SK-N-SH (cell line): Measurements from ENCODE around the gene TRIM22. TPM values are rescaled to one million over a fixed set of nuclear protein-coding genes. Genes with fewer than 3 reads are reported as not detected.

Experiments
- CTCF ChIA-PET: fragments of 300-600, 350-600 bp; formaldehyde crosslinking; extraction: SDS; loops from one replicate; lab custom pipeline; 2021; lab: Yijun Ruan, JAX
- POLR2A ChIA-PET: fragments of 350-600 bp; sonication (Branson Sonifier 250); formaldehyde crosslinking; extraction: SDS; loops from one replicate; lab custom pipeline; 2020; ENCODE audit warnings: antibody characterized with exemption, inconsistent platforms; lab: Yijun Ruan, JAX
- DNase-seq: peaks from one replicate; pipeline ENCODE4 v3.0.0; 2012
- H2AFZ ChIP-seq: fragments of 200-600 bp; sonication (generic); 2 replicates; pipeline ENCODE4 v1.8.1; 2016; ENCODE audit warnings: antibody characterized with exemption, mild to moderate bottlenecking, low read depth
- H3F3A ChIP-seq: fragments of 200-600 bp; sonication (generic); replicated peaks from 2 replicates; pipeline ENCODE3; 2016; ENCODE audit warnings: antibody characterized with exemption, mild to moderate bottlenecking; ENCODE audit not compliant: insufficient read depth
- H3K27ac ChIP-seq, 2 experiments: fragments of 200-500 bp in 1 of 2; fragments of 200-600 bp in 1 of 2; sonication (Bioruptor generic) in 1 of 2; sonication (generic), shearing (Covaris generic) in 1 of 2; 2 replicates each; pipeline versions ENCODE4 v1.5.1 to v1.6.1; 2014 to 2016; ENCODE audit warnings: low read depth in 2 of 2, inconsistent platforms in 1 of 2, low read length in 1 of 2, mild to moderate bottlenecking in 1 of 2, mixed read lengths in 1 of 2
- H3K27me3 ChIP-seq: fragments of 200-600 bp; sonication (generic), shearing (Covaris generic); 2 replicates; pipeline ENCODE4 v1.6.1; 2016; ENCODE audit warnings: mixed run types; ENCODE audit not compliant: insufficient read depth
- H3K36me3 ChIP-seq, 2 experiments: fragments of 200-500 bp in 1 of 2; fragments of 200-600 bp in 1 of 2; sonication (Bioruptor generic) in 1 of 2; sonication (generic) in 1 of 2; replicated peaks in 1 of 2; 2 replicates each; pipeline versions ENCODE3 to v1.5.1; 2014 to 2016; ENCODE audit warnings: low read length in 1 of 2, mild to moderate bottlenecking in 1 of 2; ENCODE audit not compliant: insufficient read depth in 2 of 2, control insufficient read depth in 1 of 2
- H3K4me1 ChIP-seq, 2 experiments: fragments of 200-500 bp in 1 of 2; fragments of 200-600 bp in 1 of 2; sonication (Bioruptor generic) in 1 of 2; sonication (generic), shearing (Covaris generic) in 1 of 2; 2 replicates each; pipeline versions ENCODE4 v1.5.1 to v1.6.1; 2014 to 2016; ENCODE audit warnings: low read depth in 1 of 2, low read length in 1 of 2, mixed run types in 1 of 2; ENCODE audit not compliant: insufficient read depth in 2 of 2, control insufficient read depth in 1 of 2
- H3K4me2 ChIP-seq: fragments of 200-600 bp; sonication (generic), shearing (Covaris generic); 2 replicates; pipeline ENCODE4 v1.6.1; 2017; ENCODE audit warnings: mixed run types
- H3K4me3 ChIP-seq, 2 experiments: fragments of 200-500 bp in 1 of 2; fragments of 200-600 bp in 1 of 2; sonication (Bioruptor generic) in 1 of 2; sonication (generic), shearing (Covaris generic) in 1 of 2; 2 replicates each; pipeline versions ENCODE4 v1.5.1 to v1.8.1; 2014 to 2016; ENCODE audit warnings: low read depth in 2 of 2, inconsistent platforms in 1 of 2, low read length in 1 of 2, mild to moderate bottlenecking in 1 of 2, mixed read lengths in 1 of 2, moderate library complexity in 1 of 2
- H3K79me2 ChIP-seq: fragments of 200-600 bp; sonication (generic); 2 replicates; pipeline ENCODE4 v1.8.1; 2017; ENCODE audit warnings: mild to moderate bottlenecking; ENCODE audit not compliant: insufficient read depth
- H3K9ac ChIP-seq: fragments of 200-600 bp; sonication (generic); 2 replicates; pipeline ENCODE4 v1.6.1; 2017; ENCODE audit warnings: mixed run types
- H3K9me2 ChIP-seq: fragments of 200-600 bp; sonication (generic); 2 replicates; pipeline ENCODE4 v1.6.1; 2017; ENCODE audit warnings: mixed run types
- H3K9me3 ChIP-seq: fragments of 200-600 bp; sonication (generic); 2 replicates; pipeline ENCODE4 v1.6.1; 2017; ENCODE audit warnings: mixed run types, mild to moderate bottlenecking, moderate library complexity
- H4K20me1 ChIP-seq: fragments of 200-600 bp; sonication (generic); 2 replicates; pipeline ENCODE4 v1.6.1; 2017; ENCODE audit warnings: mild to moderate bottlenecking, mixed run types; ENCODE audit not compliant: insufficient read depth
- FOSL2 ChIP-seq: IDR thresholded peaks from 2 replicates; pipeline ENCODE4 v1.4.0; 2012; ENCODE audit warnings: low read depth, mild to moderate bottlenecking, moderate library complexity, borderline replicate concordance
- FOXM1 ChIP-seq: IDR thresholded peaks from 2 replicates; pipeline ENCODE4 v1.4.0; 2012; ENCODE audit warnings: low read depth, mild to moderate bottlenecking
- JUND ChIP-seq: IDR thresholded peaks from 2 replicates; pipeline ENCODE4 v1.4.0; 2012
- MXI1 ChIP-seq: IDR thresholded peaks from 2 replicates; pipeline ENCODE4 v1.6.1; 2012; ENCODE audit warnings: mild to moderate bottlenecking, low read depth, low read length, improper control_type of control experiment
- NFIC ChIP-seq: IDR thresholded peaks from 2 replicates; pipeline ENCODE4 v1.4.0; 2012; ENCODE audit warnings: borderline replicate concordance
- NRF1 ChIP-seq: IDR thresholded peaks from 2 replicates; pipeline ENCODE4 v1.6.1; 2012; ENCODE audit warnings: low read depth, mild to moderate bottlenecking, low read length
- PBX3 ChIP-seq: IDR thresholded peaks from 2 replicates; pipeline ENCODE4; 2012
- RAD21 ChIP-seq: IDR thresholded peaks from 2 replicates; pipeline ENCODE4 v1.6.1; 2012; ENCODE audit warnings: mild to moderate bottlenecking, low read length
- REST ChIP-seq: IDR thresholded peaks from 2 replicates; pipeline ENCODE4 v1.6.1; 2012; ENCODE audit warnings: mild to moderate bottlenecking, low read depth, low read length, moderate library complexity
- SIN3A ChIP-seq: IDR thresholded peaks from 2 replicates; pipeline ENCODE4 v1.6.1; 2012; ENCODE audit warnings: low read depth, mild to moderate bottlenecking, low read length, moderate library complexity, borderline replicate concordance
- TEAD4 ChIP-seq: IDR thresholded peaks from 2 replicates; pipeline ENCODE4 v1.4.0; 2012; ENCODE audit warnings: mild to moderate bottlenecking, borderline replicate concordance; ENCODE audit not compliant: insufficient read depth
- WGBS: methylation state at CpG from one replicate; pipeline ENCODE4 v1.1.6; 2017; ENCODE audit warnings: low lambda C conversion rate; 5-methylcytosine and 5-hydroxymethylcytosine counted together
- polyA plus RNA-seq, 3 experiments: library from polyadenylated mRNA; depleted of rRNA; stranded (reverse); fragments of >200 nt; gene quantifications; 2 replicates each; pipeline ENCODE4 v1.2.3, GENCODE V29; 2012
- TF ChIP-seq, protein P1 (sequence below): IDR thresholded peaks from 2 replicates; pipeline ENCODE4 v1.4.0; 2012; ENCODE audit warnings: low read depth, borderline replicate concordance
- TF ChIP-seq, protein P2 (sequence below): fragments of 200-600 bp; sonication (generic); IDR thresholded peaks from 2 replicates; pipeline ENCODE4 v1.6.1; 2017; ENCODE audit warnings: antibody characterized with exemption, mild to moderate bottlenecking, moderate library complexity

Gene TRIM22
- polyA plus RNA-seq, 1 of the 3 experiments (the other 2 are of a cell fraction), result 47.1 TPM

GRCh38 chr11:5671831-5672230, 17.8 kb upstream of the TRIM22 start:
- Histone ChIP-seq H3K4me1 (no peaks in the 10 kb centered on the region), H3K4me2 (no peak overlapping the region), H2AFZ (no peak overlapping the region), H3F3A (peaks cover 11% of the 10 kb centered on the region), H3K79me2 (peaks cover 13% of the 10 kb centered on the region), H3K9me2 (no peaks in the 10 kb centered on the region), H3K4me3 (no peak overlapping the region), H3K27me3 (no peaks in the 10 kb centered on the region), H4K20me1 (no peaks in the 10 kb centered on the region), H3K27ac (peak overlapping the region in 1 of 2 experiments; percentile 35; a peak in 1 of 4 replicates), H3K9ac (no peak overlapping the region), H3K9me3 (no peaks in the 10 kb centered on the region), H3K36me3 (peaks cover 0 to 45% of the 10 kb centered on the region in 2 experiments)
- CTCF ChIA-PET, result no interaction called here
- peak; percentile 11; the same call in 1 of the 2 replicates for TF ChIP-seq JUND
- TF ChIP-seq REST, result no peak
- TF ChIP-seq SIN3A, result no peak
- TF ChIP-seq, protein P1, sequence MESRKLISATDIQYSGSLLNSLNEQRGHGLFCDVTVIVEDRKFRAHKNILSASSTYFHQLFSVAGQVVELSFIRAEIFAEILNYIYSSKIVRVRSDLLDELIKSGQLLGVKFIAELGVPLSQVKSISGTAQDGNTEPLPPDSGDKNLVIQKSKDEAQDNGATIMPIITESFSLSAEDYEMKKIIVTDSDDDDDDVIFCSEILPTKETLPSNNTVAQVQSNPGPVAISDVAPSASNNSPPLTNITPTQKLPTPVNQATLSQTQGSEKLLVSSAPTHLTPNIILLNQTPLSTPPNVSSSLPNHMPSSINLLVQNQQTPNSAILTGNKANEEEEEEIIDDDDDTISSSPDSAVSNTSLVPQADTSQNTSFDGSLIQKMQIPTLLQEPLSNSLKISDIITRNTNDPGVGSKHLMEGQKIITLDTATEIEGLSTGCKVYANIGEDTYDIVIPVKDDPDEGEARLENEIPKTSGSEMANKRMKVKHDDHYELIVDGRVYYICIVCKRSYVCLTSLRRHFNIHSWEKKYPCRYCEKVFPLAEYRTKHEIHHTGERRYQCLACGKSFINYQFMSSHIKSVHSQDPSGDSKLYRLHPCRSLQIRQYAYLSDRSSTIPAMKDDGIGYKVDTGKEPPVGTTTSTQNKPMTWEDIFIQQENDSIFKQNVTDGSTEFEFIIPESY, result no peak
- TF ChIP-seq NRF1, result no peak
- no peak for TF ChIP-seq MXI1
- no peak for TF ChIP-seq FOXM1
- 0 out of 2 replicates have a peak, but pooled peaks have one; percentile 2 for TF ChIP-seq FOSL2
- TF ChIP-seq PBX3, result peak; percentile 63
- POLR2A ChIA-PET, result no interaction called here
- DNase-seq, result no peak

GRCh38 chr11:5674391-5674790, 15.2 kb upstream of the TRIM22 start:
- Histone ChIP-seq H3K36me3 (peaks cover 15 to 54% of the 10 kb centered on the region in 2 experiments), H3K4me2 (no peak overlapping the region), H3K9me3 (no peaks in the 10 kb centered on the region), H3K79me2 (peaks cover 16% of the 10 kb centered on the region), H3K9me2 (no peaks in the 10 kb centered on the region), H3K4me3 (no peak overlapping the region), H3K27me3 (no peaks in the 10 kb centered on the region), H3K4me1 (no peaks in the 10 kb centered on the region), H3K27ac (no peak overlapping the region)
- 54% methylated on average over 2 of the region's 4 CpGs for WGBS
- POLR2A ChIA-PET, result no interaction called here
- CTCF ChIA-PET, result no interaction called here
- TF ChIP-seq, protein P2, sequence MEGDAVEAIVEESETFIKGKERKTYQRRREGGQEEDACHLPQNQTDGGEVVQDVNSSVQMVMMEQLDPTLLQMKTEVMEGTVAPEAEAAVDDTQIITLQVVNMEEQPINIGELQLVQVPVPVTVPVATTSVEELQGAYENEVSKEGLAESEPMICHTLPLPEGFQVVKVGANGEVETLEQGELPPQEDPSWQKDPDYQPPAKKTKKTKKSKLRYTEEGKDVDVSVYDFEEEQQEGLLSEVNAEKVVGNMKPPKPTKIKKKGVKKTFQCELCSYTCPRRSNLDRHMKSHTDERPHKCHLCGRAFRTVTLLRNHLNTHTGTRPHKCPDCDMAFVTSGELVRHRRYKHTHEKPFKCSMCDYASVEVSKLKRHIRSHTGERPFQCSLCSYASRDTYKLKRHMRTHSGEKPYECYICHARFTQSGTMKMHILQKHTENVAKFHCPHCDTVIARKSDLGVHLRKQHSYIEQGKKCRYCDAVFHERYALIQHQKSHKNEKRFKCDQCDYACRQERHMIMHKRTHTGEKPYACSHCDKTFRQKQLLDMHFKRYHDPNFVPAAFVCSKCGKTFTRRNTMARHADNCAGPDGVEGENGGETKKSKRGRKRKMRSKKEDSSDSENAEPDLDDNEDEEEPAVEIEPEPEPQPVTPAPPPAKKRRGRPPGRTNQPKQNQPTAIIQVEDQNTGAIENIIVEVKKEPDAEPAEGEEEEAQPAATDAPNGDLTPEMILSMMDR, result no peak
- TF ChIP-seq TEAD4 (no peak), RAD21 (no peak), NFIC (no peak)
- TF ChIP-seq, all 33 proteins: peak for 0
- H3F3A ChIP-seq, result peaks cover 11% of the 10 kb centered on the region
- H3K9ac ChIP-seq, result no peak overlapping the region
- no peaks in the 10 kb centered on the region for H4K20me1 ChIP-seq
- H2AFZ ChIP-seq, result no peak overlapping the region
- no peak for DNase-seq
